Chondrocyte (in vitro differentiated cells): ENCODE results near the gene DIS3L2. TPM values are rescaled to one million over a fixed set of nuclear protein-coding genes. Genes with fewer than 3 reads are reported as not detected.
A peak's percentile ranks its signal among the peaks of the same experiment; 100 is the strongest.

Experiments
- DNase-seq: peaks from one replicate; pipeline ENCODE4 v3.0.0; 2021; ENCODE audit warnings: mixed read lengths, low spot score
- H3K27ac Mint-ChIP-seq: one replicate; pipeline ENCODE4 v1.8.0; 2021; ENCODE audit warnings: mild to moderate bottlenecking, moderate library complexity, mixed read lengths; ENCODE audit not compliant: unreplicated experiment
- H3K27me3 Mint-ChIP-seq: 2 replicates; pipeline ENCODE4 v1.8.0; 2021; ENCODE audit warnings: low read depth, mixed read lengths
- H3K36me3 Mint-ChIP-seq: 2 replicates; pipeline ENCODE4 v1.8.0; 2021; ENCODE audit warnings: low read depth, mixed read lengths
- H3K4me1 Mint-ChIP-seq: 2 replicates; pipeline ENCODE4 v1.8.0; 2021; ENCODE audit warnings: low read depth, mild to moderate bottlenecking, mixed read lengths
- H3K4me3 Mint-ChIP-seq: one replicate; pipeline ENCODE4 v1.8.0; 2021; ENCODE audit warnings: mild to moderate bottlenecking, moderate library complexity, mixed read lengths; ENCODE audit not compliant: unreplicated experiment
- H3K9me3 Mint-ChIP-seq: 2 replicates; pipeline ENCODE4 v1.8.0; 2021; ENCODE audit warnings: low read depth, mixed read lengths
- CTCF ChIP-seq: fragments of 200-600 bp; sonication (generic); IDR thresholded peaks from 2 replicates; pipeline ENCODE4 v1.5.0; 2021; ENCODE audit warnings: antibody characterized with exemption, mild to moderate bottlenecking, moderate library complexity
- total RNA-seq: library from RNA; stranded (reverse); gene quantifications from 3 replicates; pipeline ENCODE4 v1.2.1, GENCODE V29; 2021

DIS3L2 gene
- total RNA-seq, 1 donor from 2014 or later, result 17.5 TPM

GRCh38 chr2:232299084-232299483 lies 337.6 kb downstream of the DIS3L2 start:
- no peak overlapping the region for H3K27ac Mint-ChIP-seq
- H3K36me3 Mint-ChIP-seq, result peaks cover 12% of the 10 kb centered on the region
- H3K4me3 Mint-ChIP-seq, result no peak overlapping the region
- no peaks in the 10 kb centered on the region for H3K27me3 Mint-ChIP-seq
- no peak for TF ChIP-seq CTCF
- H3K9me3 Mint-ChIP-seq, result no peaks in the 10 kb centered on the region
- no peak for DNase-seq
- peaks cover 5% of the 10 kb centered on the region for H3K4me1 Mint-ChIP-seq

- Mint-ChIP-seq H3K4me1 (peaks cover 5% of the 10 kb centered on the region), H3K27me3 (no peaks in the 10 kb centered on the region), H3K36me3 (peaks cover 16% of the 10 kb centered on the region), H3K4me3 (no peak overlapping the region), H3K27ac (no peak overlapping the region), H3K9me3 (no peaks in the 10 kb centered on the region)
- no peak for DNase-seq
- TF ChIP-seq CTCF, result no peak
These were observed 338.6 kb downstream of the DIS3L2 start for GRCh38 chr2:232299927-232300674.

GRCh38 chr2:232300894-232301387 lies 339.4 kb downstream of the DIS3L2 start:
- peaks cover 19% of the 10 kb centered on the region for H3K36me3 Mint-ChIP-seq
- no peak for DNase-seq
- H3K4me1 Mint-ChIP-seq, result peaks cover 5% of the 10 kb centered on the region
- H3K4me3 Mint-ChIP-seq, result no peak overlapping the region
- H3K27me3 Mint-ChIP-seq, result no peaks in the 10 kb centered on the region
- no peaks in the 10 kb centered on the region for H3K9me3 Mint-ChIP-seq
- no peak overlapping the region for H3K27ac Mint-ChIP-seq
- no peak for TF ChIP-seq CTCF

- Mint-ChIP-seq H3K9me3 (no peaks in the 10 kb centered on the region), H3K27ac (no peak overlapping the region), H3K4me3 (no peak overlapping the region), H3K4me1 (peaks cover 5% of the 10 kb centered on the region), H3K27me3 (no peaks in the 10 kb centered on the region), H3K36me3 (peaks cover 20% of the 10 kb centered on the region)
- no peak for TF ChIP-seq CTCF
- DNase-seq, result no peak
These were observed 342.7 kb downstream of the DIS3L2 start for GRCh38 chr2:232304236-232304635.

GRCh38 chr2:232306741-232307305 lies 345.3 kb downstream of the DIS3L2 start:
- H3K36me3 Mint-ChIP-seq, result peaks cover 15% of the 10 kb centered on the region
- no peaks in the 10 kb centered on the region for H3K4me1 Mint-ChIP-seq
- peak overlapping the region; percentile 46 for H3K27ac Mint-ChIP-seq
- no peaks in the 10 kb centered on the region for H3K27me3 Mint-ChIP-seq
- H3K9me3 Mint-ChIP-seq, result no peaks in the 10 kb centered on the region
- H3K4me3 Mint-ChIP-seq, result no peak overlapping the region
- TF ChIP-seq CTCF, result no peak
- DNase-seq, result no peak
